B cell (primary cell): Measurements from ENCODE around the gene SPOCK1. TPM values are rescaled to one million over a fixed set of nuclear protein-coding genes. Genes with fewer than 3 reads are reported as not detected.

Source experiments
- ATAC-seq: fragments of 200-7000 bp; cut with Tn5 transposase; one replicate; pipeline ENCODE4 v1.10.0; 2021; ENCODE audit warnings: low read depth, mild to moderate bottlenecking, moderate number of reproducible peaks, moderate library complexity
- CTCF ChIA-PET: fragments of 350-600 bp; sonication (Branson Sonifier 250); formaldehyde crosslinking; loops from one replicate; lab custom pipeline; 2021; ENCODE audit warnings: antibody characterized with exemption, inconsistent platforms; lab: Charles Lee
- POLR2A ChIA-PET: fragments of 350-600 bp; sonication (Branson Sonifier 250); formaldehyde crosslinking; loops from one replicate; lab custom pipeline; 2021; ENCODE audit warnings: antibody characterized with exemption; lab: Charles Lee
- DNase-seq: peaks from one replicate; pipeline ENCODE4 v3.0.0; 2013
- H2AFZ ChIP-seq: 2 replicates; pipeline ENCODE4 v1.6.1; 2012; ENCODE audit warnings: mild to moderate bottlenecking, low read depth, low read length; ENCODE audit not compliant: insufficient read depth, poor library complexity, severe bottlenecking
- H3K27ac ChIP-seq, 2 donors: 1 replicate in 1 of 2; 2 replicates in 1 of 2; pipeline ENCODE4 v1.5.1; 2012 to 2013; ENCODE audit warnings: low read length in 2 of 2, mild to moderate bottlenecking in 2 of 2, moderate library complexity in 1 of 2
- H3K27me3 ChIP-seq, 4 experiments: fragments of 200-600 bp in 1 of 4; sonication (generic) in 1 of 4; replicated peaks in 1 of 4; 1 replicate in 2 of 4; 2 replicates in 2 of 4; pipeline versions ENCODE4 v1.6.1 to v1.7.0; 2013 to 2016; ENCODE audit warnings: low read length in 3 of 4, mild to moderate bottlenecking in 2 of 4, mixed read lengths in 1 of 4, moderate library complexity in 1 of 4; ENCODE audit not compliant: insufficient read depth in 4 of 4, control insufficient read depth in 3 of 4; ENCODE audit errors: control extremely low read depth in 1 of 4
- H3K36me3 ChIP-seq, 2 experiments: replicated peaks in 1 of 2; 1 replicate in 1 of 2; 2 replicates in 1 of 2; pipeline versions ENCODE4 v1.6.1 to v1.7.1; 2013; ENCODE audit warnings: low read length in 1 of 2; ENCODE audit not compliant: insufficient read depth in 2 of 2, control insufficient read depth in 1 of 2; ENCODE audit errors: control extremely low read depth in 1 of 2, extremely low read depth in 1 of 2
- H3K4me1 ChIP-seq, 2 donors: fragments of 200-600 bp in 1 of 2; sonication (generic) in 1 of 2; 1 replicate in 1 of 2; 2 replicates in 1 of 2; pipeline versions ENCODE4 v1.5.1 to v1.6.1; 2013 to 2017; ENCODE audit warnings: low read length in 2 of 2; ENCODE audit not compliant: control insufficient read depth in 2 of 2, insufficient read depth in 2 of 2
- H3K4me2 ChIP-seq: replicated peaks from 2 replicates; pipeline ENCODE3; 2012; ENCODE audit warnings: mild to moderate bottlenecking, low read depth, low read length; ENCODE audit not compliant: poor library complexity, severe bottlenecking
- H3K4me3 ChIP-seq, 5 experiments: fragments of 200-600 bp in 1 of 5; sonication (generic) in 1 of 5; 1 replicate in 3 of 5; 2 replicates in 2 of 5; pipeline versions ENCODE4 v1.5.1 to v1.7.0; 2011 to 2016; ENCODE audit warnings: low read length in 4 of 5, mild to moderate bottlenecking in 4 of 5, low read depth in 2 of 5, control low read depth in 1 of 5, moderate library complexity in 1 of 5; ENCODE audit not compliant: insufficient read depth in 1 of 5; ENCODE audit errors: control extremely low read depth in 1 of 5, extremely low read depth in 1 of 5
- H3K79me2 ChIP-seq: fragments of 200-600 bp; sonication (generic); one replicate; pipeline ENCODE4 v1.6.0; 2016; ENCODE audit warnings: low read length; ENCODE audit not compliant: control insufficient read depth, insufficient read depth
- H3K9ac ChIP-seq: fragments of 200-600 bp; sonication (generic); 2 replicates; pipeline ENCODE4 v1.6.1; 2017; ENCODE audit warnings: mild to moderate bottlenecking, low read length, moderate library complexity
- H3K9me3 ChIP-seq, 3 donors: one replicate each; pipeline versions ENCODE4 v1.6.1 to v1.7.1; 2013; ENCODE audit warnings: low read length in 2 of 3; ENCODE audit not compliant: control insufficient read depth in 2 of 3, insufficient read depth in 1 of 3; ENCODE audit errors: control extremely low read depth in 1 of 3
- H4K20me1 ChIP-seq: 2 replicates; pipeline ENCODE4 v1.6.0; 2012; ENCODE audit warnings: mild to moderate bottlenecking, low read length; ENCODE audit not compliant: insufficient read depth, control insufficient read depth, poor library complexity, severe bottlenecking
- H3K27ac Mint-ChIP-seq: one replicate; pipeline ENCODE4 v1.8.0; 2021; ENCODE audit warnings: mixed read lengths
- H3K27me3 Mint-ChIP-seq: one replicate; pipeline ENCODE4 v1.8.0; 2021; ENCODE audit warnings: mixed read lengths
- H3K4me1 Mint-ChIP-seq: one replicate; pipeline ENCODE4 v1.8.0; 2021; ENCODE audit warnings: mixed read lengths
- H3K4me3 Mint-ChIP-seq: one replicate; pipeline ENCODE4 v1.8.0; 2021; ENCODE audit warnings: mixed read lengths
- H3K9me3 Mint-ChIP-seq: one replicate; pipeline ENCODE4 v1.8.0; 2022; ENCODE audit warnings: mixed read lengths; ENCODE audit not compliant: insufficient read depth
- CTCF ChIP-seq: fragments of 200-600 bp; IDR thresholded peaks from one replicate; pipeline ENCODE4 v1.8.0; 2022; ENCODE audit warnings: antibody characterized with exemption, mild to moderate bottlenecking
- EZH2 ChIP-seq: IDR thresholded peaks from 2 replicates; pipeline ENCODE4 v1.6.1; 2012; ENCODE audit warnings: borderline replicate concordance, low read depth, mild to moderate bottlenecking, moderate library complexity, low read length; ENCODE audit not compliant: insufficient read depth, poor library complexity, severe bottlenecking
- WGBS: methylation state at CpG from one replicate; pipeline ENCODE4 v1.1.5; 2013; ENCODE audit warnings: missing lambda C conversion rate; ENCODE audit not compliant: insufficient coverage; 5-methylcytosine and 5-hydroxymethylcytosine counted together
- intact Hi-C: fragments of 100-400 bp; cut with micrococcal nuclease; formaldehyde crosslinking; loops from one replicate; pipeline ENCODE4 v1.10.0; 2022
- polyA plus RNA-seq: library from polyadenylated mRNA; depleted of rRNA; stranded (reverse); fragments of >200 nt; gene quantifications from 2 replicates; pipeline ENCODE4 v1.2.3, GENCODE V29; 2012
- total RNA-seq, 2 donors: library from RNA; stranded (reverse); fragments of 120-200 nt in 1 of 2; gene quantifications; 1 replicate in 1 of 2; 2 replicates in 1 of 2; pipeline versions ENCODE4 v1.2.3 to v1.2.4, GENCODE V29; 2013 to 2022

Gene SPOCK1
- total and polyA plus RNA-seq, 2 donors (not counting 1 experiment from before 2014, with no cell fraction given) = not detected

DNA sequence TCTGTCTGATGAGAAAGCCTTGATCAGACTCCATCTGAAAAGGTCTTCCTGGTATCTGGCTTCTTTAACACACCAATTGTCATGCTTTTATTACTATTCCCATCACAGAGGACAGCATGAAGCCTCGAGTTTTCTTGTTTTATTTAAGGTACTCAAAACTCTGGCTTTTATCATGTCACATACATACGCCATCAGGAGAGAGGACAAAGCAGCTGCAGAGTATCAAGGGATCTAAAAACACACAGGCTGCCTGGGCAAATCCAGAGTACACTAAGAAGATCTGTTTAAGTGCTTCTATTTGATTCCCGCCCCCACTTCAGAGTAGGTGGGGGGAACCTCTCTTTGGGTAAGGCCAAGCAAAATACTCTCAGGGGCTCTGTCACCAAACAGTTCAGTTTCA lies 277.2 kb downstream of the SPOCK1 start:
- TF ChIP-seq CTCF = no peak
- no peak for TF ChIP-seq EZH2
- no peaks in the 10 kb centered on the region for H3K9me3 ChIP-seq
- ATAC-seq (no peak), DNase-seq (no peak)
- Mint-ChIP-seq H3K27me3 (peaks cover 5% of the 10 kb centered on the region), H3K4me3 (no peak overlapping the region), H3K9me3 (no peaks in the 10 kb centered on the region), H3K4me1 (no peaks in the 10 kb centered on the region), H3K27ac (no peak overlapping the region)
- no peaks in the 10 kb centered on the region for H3K79me2 ChIP-seq
- no peak overlapping the region for H3K4me3 ChIP-seq
- H3K27ac ChIP-seq = no peak overlapping the region
- H3K4me1 ChIP-seq = no peaks in the 10 kb centered on the region
- no peaks in the 10 kb centered on the region for H4K20me1 ChIP-seq
- ChIA-PET CTCF (no interaction called here), POLR2A (no interaction called here)
- no peaks in the 10 kb centered on the region for H3K36me3 ChIP-seq
- H2AFZ ChIP-seq = no peak overlapping the region
- WGBS = 100% methylated on average over 1 of the region's 3 CpGs
- no peaks in the 10 kb centered on the region for H3K27me3 ChIP-seq
- intact Hi-C loops = no loop called here
- no peak overlapping the region for H3K9ac ChIP-seq
- H3K4me2 ChIP-seq = no peak overlapping the region

- Histone ChIP-seq H3K27me3 (no peaks in the 10 kb centered on the region), H3K9me3 (no peaks in the 10 kb centered on the region), H3K4me1 (no peaks in the 10 kb centered on the region), H3K4me2 (no peak overlapping the region), H4K20me1 (no peaks in the 10 kb centered on the region), H3K27ac (no peak overlapping the region), H2AFZ (no peak overlapping the region), H3K79me2 (no peaks in the 10 kb centered on the region), H3K9ac (no peak overlapping the region), H3K36me3 (no peaks in the 10 kb centered on the region), H3K4me3 (no peak overlapping the region)
- Mint-ChIP-seq H3K4me1 (no peaks in the 10 kb centered on the region), H3K9me3 (no peaks in the 10 kb centered on the region), H3K4me3 (no peak overlapping the region), H3K27ac (no peak overlapping the region), H3K27me3 (peaks cover 5% of the 10 kb centered on the region)
- 17% methylated on average over 2 of the region's 3 CpGs for WGBS
- ChIA-PET CTCF (no interaction called here), POLR2A (no interaction called here)
- ATAC-seq = no peak
- no peak for DNase-seq
- intact Hi-C loops = no loop called here
- TF ChIP-seq CTCF = no peak
- TF ChIP-seq EZH2 = no peak
Measured at GRCh38 chr5:137220523-137220927, 278.6 kb downstream of the SPOCK1 start.
